Common myeloid progenitor, CD34-positive (primary cell): Measurements from ENCODE around the gene HMX1.

Experiments used
- CTCF ChIA-PET: fragments of 350-600 bp; sonication (Branson Sonifier 250); formaldehyde crosslinking; loops from one replicate; lab custom pipeline; 2021; ENCODE audit warnings: antibody characterized with exemption; lab: Charles Lee
- POLR2A ChIA-PET: fragments of 350-600 bp; sonication (Branson Sonifier 250); formaldehyde crosslinking; loops from one replicate; lab custom pipeline; 2021; ENCODE audit warnings: antibody characterized with exemption; lab: Charles Lee
- DNase-seq, 3 donors: peaks; one replicate each; pipeline versions ENCODE4 v3.0.0 to v3.0.0-alpha.2; 2013
- H3K27ac ChIP-seq, 2 experiments: 1 replicate in 1 of 2; 2 replicates in 1 of 2; pipeline ENCODE4 v1.7.0; 2013; ENCODE audit warnings: inconsistent platforms in 2 of 2, low read length in 2 of 2, mild to moderate bottlenecking in 2 of 2, low read depth in 1 of 2, moderate library complexity in 1 of 2; ENCODE audit not compliant: severe bottlenecking in 2 of 2, insufficient read depth in 1 of 2, poor library complexity in 1 of 2
- H3K27me3 ChIP-seq, 5 experiments: replicated peaks in 2 of 5; 1 replicate in 3 of 5; 2 replicates in 2 of 5; pipeline versions ENCODE4 v1.6.1 to v1.7.0; 2013; ENCODE audit warnings: low read length in 4 of 5, mild to moderate bottlenecking in 2 of 5, moderate library complexity in 2 of 5, inconsistent platforms in 1 of 5; ENCODE audit not compliant: insufficient read depth in 5 of 5, control insufficient read depth in 4 of 5
- H3K36me3 ChIP-seq, 4 experiments: 1 replicate in 2 of 4; 2 replicates in 2 of 4; pipeline versions ENCODE4 v1.6.1 to v1.7.0; 2013; ENCODE audit warnings: low read length in 3 of 4, control low read depth in 1 of 4, mild to moderate bottlenecking in 1 of 4; ENCODE audit not compliant: control insufficient read depth in 4 of 4, insufficient read depth in 4 of 4
- H3K4me1 ChIP-seq, 4 experiments: 1 replicate in 3 of 4; 2 replicates in 1 of 4; pipeline versions ENCODE4 v1.6.1 to v1.7.1; 2013; ENCODE audit warnings: low read length in 3 of 4, mild to moderate bottlenecking in 3 of 4, control low read depth in 1 of 4, inconsistent platforms in 1 of 4, moderate library complexity in 1 of 4; ENCODE audit not compliant: control insufficient read depth in 4 of 4, insufficient read depth in 4 of 4; ENCODE audit errors: control extremely low read depth in 1 of 4
- H3K4me3 ChIP-seq, 7 experiments: 1 replicate in 4 of 7; 2 replicates in 3 of 7; pipeline versions ENCODE4 v1.5.1 to v1.7.0; 2013; ENCODE audit warnings: mild to moderate bottlenecking in 7 of 7, low read length in 6 of 7, moderate library complexity in 6 of 7, inconsistent platforms in 2 of 7, low read depth in 2 of 7, control low read depth in 1 of 7; ENCODE audit not compliant: insufficient read depth in 4 of 7, control insufficient read depth in 1 of 7; ENCODE audit errors: extremely low read depth in 1 of 7
- H3K9me3 ChIP-seq, 5 experiments: 1 replicate in 4 of 5; 2 replicates in 1 of 5; pipeline versions ENCODE4 v1.6.1 to v1.7.1; 2013; ENCODE audit warnings: low read length in 4 of 5, mild to moderate bottlenecking in 2 of 5, inconsistent platforms in 1 of 5, low read depth in 1 of 5, moderate library complexity in 1 of 5; ENCODE audit not compliant: control insufficient read depth in 4 of 5, insufficient read depth in 2 of 5; ENCODE audit errors: control extremely low read depth in 1 of 5
- WGBS: methylation state at CpG from one replicate; pipeline ENCODE4 v1.1.5; 2013; ENCODE audit not compliant: insufficient coverage; 5-methylcytosine and 5-hydroxymethylcytosine counted together

The HMX1 gene

DNA sequence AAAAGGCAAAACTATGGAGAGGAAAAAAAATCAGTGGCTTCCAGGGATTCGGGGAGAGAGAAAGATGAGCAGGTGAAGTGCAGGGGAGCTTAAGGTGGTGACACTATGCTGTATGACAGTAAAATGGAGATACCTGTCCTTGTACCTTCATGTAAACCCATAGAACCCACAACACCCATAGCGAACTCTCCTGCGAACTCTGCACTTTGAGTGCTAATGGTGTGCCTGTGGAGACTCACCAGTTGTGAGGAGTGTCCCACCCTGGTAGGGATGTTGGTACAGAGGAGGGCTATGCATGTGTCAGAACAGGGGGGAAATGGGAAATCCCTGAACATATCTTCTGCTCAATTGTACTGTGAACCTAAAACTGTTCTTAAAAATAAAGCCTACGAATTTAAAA lies 42.8 kb downstream of the HMX1 start:
- ChIA-PET POLR2A (no interaction called here), CTCF (no interaction called here)
- Histone ChIP-seq H3K27me3 (peaks cover 0 to 26% (median 2%) of the 10 kb centered on the region in 5 experiments), H3K4me3 (no peak overlapping the region), H3K4me1 (no peaks in the 10 kb centered on the region), H3K36me3 (no peaks in the 10 kb centered on the region), H3K9me3 (peaks cover 0 to 4% (median 0%) of the 10 kb centered on the region in 5 experiments), H3K27ac (no peak overlapping the region)
- no peak for DNase-seq
- WGBS = 90% methylated on average over 2 of the region's 4 CpGs

DNA sequence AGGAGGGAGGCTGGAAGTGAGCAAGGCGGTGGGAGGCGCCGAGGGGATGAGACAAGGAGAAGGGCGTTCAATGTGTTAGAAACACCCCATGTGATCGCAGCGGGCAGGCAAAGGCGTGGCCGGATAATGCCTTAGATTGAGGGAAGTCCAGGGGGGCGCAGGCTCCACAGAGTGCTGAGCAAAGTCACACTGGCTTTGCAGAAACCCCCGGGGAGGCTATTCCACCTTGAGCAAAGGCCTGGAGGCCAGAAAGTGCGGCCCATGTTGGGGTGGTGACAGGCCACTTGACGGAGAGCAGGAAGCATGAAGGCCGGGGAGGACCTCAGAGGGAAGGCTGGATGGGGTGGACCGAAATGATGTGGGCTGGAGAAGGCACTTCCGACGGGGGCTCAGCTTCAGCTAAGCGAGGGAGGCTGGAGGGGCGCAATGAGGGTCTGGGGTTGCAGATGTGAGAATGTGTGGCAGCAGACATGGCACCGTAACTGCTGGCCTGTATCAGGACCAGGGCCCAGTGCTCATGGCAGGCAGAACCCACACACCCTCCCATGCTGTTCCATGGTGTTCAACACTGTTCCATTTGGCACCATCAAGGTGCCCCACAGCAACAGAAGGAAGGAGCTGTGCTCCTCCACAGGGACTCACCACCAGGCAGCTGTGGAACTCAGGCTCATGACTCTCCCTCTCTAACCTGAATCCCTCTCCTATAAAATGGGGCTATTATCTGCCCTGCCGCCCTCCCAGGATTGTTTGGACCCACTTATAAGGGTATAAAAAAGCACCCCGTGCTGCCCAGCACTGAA lies 50.3 kb downstream of the HMX1 start:
- POLR2A ChIA-PET = no interaction called here

DNA sequence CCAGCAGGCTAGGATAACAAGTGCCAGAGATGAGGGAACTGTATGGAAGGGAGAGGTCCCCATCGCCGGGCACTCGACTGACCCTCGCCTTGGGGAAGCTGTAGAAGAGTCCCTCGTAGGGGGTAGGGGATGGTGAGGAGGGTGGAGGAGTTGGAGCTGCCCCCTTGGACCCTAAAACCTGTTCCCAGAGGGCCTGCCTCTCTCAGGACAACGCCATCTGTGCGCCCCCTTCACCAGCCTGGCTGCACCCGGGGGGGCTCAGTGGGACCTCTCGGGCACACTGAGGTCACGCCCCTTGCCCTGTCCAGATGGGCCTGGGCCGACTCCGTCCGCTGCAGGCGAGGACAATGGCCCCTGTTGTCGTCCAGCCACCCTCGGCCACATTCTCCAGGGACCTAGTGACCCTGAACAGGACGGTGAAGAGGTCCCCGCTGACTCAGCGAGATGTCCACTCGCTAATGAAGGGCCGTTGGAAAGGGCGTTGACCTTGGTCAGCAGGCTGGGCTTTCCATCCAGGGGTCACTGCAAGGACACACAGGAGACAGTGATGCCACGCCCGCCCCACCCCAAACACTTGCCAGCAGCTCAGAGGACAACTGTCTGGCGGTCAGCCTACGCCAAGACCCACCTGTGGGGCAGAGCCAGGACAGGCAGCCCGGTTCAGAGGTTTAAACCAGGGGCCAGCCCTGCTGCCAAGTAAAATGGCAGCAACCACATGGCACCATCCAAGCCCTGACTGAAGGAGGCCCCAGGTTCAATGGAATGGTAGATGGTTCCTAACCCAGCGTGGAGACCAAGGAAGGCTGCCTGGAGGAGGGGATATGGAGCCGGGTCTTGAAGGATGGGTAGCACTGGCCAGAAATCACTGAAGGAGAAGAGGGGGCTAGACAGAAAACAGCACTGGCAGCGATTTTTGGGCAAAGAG lies 51.2 kb downstream of the HMX1 start:
- Histone ChIP-seq H3K9me3 (peaks cover 0 to 2% (median 0%) of the 10 kb centered on the region in 5 experiments), H3K4me1 (no peaks in the 10 kb centered on the region), H3K27me3 (peaks cover 0 to 28% (median 0%) of the 10 kb centered on the region in 5 experiments), H3K36me3 (no peaks in the 10 kb centered on the region), H3K27ac (no peak overlapping the region), H3K4me3 (no peak overlapping the region)
- ChIA-PET POLR2A (no interaction called here), CTCF (no interaction called here)
- 98% methylated on average over 26 of the region's 30 CpGs for WGBS
- DNase-seq = no peak

More for the DNA sequence above, 50.3 kb downstream of the HMX1 start:
- no peak for DNase-seq
- WGBS = 91% methylated on average over 21 of the region's 21 CpGs
- H3K4me3 ChIP-seq = no peak overlapping the region
- peaks cover 0 to 2% (median 0%) of the 10 kb centered on the region in 5 experiments for H3K9me3 ChIP-seq
- H3K36me3 ChIP-seq = no peaks in the 10 kb centered on the region
- no peak overlapping the region for H3K27ac ChIP-seq
- peaks cover 0 to 28% (median 0%) of the 10 kb centered on the region in 5 experiments for H3K27me3 ChIP-seq
- H3K4me1 ChIP-seq = no peaks in the 10 kb centered on the region
- CTCF ChIA-PET = no interaction called here

DNA sequence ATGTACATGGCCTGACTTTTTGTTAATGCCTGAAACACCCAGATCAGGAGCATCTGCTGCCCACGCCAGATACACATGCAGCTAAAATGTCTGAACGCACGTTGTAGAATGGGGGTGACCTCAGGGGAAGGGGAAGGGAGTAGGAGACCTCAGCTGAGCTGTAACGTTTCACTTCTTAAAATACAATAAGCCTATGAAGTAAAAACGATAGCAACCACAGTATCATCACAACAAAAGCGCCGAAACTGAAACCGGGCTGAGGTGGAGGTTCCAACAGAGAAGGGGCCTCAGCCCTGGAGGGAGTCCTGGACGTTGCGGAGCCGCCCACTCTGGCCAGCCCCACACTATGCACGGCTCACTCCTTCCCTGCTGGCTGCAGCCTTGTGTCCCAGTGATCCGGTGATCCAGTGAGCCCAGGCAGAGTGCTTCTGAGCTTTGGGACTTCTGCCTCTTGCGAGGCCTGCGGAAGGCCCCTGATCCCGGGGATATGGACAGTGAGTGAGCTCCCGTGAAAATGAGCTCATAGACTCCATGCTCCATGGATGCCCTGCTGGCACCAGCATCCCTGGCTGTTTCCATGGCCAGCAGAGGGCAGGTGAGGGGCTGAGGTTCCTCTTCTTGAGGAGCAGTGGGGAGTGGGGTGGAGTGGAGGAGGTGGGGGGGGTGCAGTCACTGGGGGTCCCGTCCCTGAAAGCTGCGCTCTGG lies 52.0 kb downstream of the HMX1 start:
- POLR2A ChIA-PET = no interaction called here
- 97% methylated on average over 14 of the region's 19 CpGs for WGBS
- no peak for DNase-seq
- CTCF ChIA-PET = no interaction called here
- peaks cover 0 to 25% (median 0%) of the 10 kb centered on the region in 5 experiments for H3K27me3 ChIP-seq
- no peak overlapping the region for H3K4me3 ChIP-seq
- no peaks in the 10 kb centered on the region for H3K4me1 ChIP-seq
- H3K27ac ChIP-seq = no peak overlapping the region
- H3K9me3 ChIP-seq = peaks cover 0 to 1% (median 0%) of the 10 kb centered on the region in 5 experiments
- no peaks in the 10 kb centered on the region for H3K36me3 ChIP-seq

DNA sequence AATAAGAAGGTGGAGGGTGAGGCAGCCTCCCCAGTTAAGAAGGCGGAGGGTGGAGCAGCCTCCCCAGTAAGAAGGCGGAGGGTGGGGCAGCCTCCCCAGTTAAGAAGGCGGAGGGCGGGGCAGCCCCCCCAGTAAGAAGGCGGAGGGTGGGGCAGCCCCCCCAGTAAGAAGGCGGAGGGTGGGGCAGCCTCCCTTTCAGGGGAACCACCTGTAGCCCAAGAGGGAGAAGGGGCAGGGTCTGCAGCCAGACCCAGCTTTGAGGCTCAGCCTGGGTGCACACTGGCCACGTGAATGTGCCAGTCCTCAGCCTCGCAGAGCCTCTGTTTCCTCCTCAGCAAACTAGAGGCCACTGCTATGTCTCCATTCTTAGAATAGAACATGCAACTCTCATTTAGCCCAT lies 52.6 kb downstream of the HMX1 start:
- Histone ChIP-seq H3K27me3 (peaks cover 0 to 23% (median 0%) of the 10 kb centered on the region in 5 experiments), H3K9me3 (no peaks in the 10 kb centered on the region), H3K27ac (no peak overlapping the region), H3K4me3 (no peak overlapping the region), H3K4me1 (no peaks in the 10 kb centered on the region), H3K36me3 (no peaks in the 10 kb centered on the region)
- ChIA-PET POLR2A (no interaction called here), CTCF (no interaction called here)
- 91% methylated on average over 6 of the region's 8 CpGs for WGBS
- no peak for DNase-seq

DNA sequence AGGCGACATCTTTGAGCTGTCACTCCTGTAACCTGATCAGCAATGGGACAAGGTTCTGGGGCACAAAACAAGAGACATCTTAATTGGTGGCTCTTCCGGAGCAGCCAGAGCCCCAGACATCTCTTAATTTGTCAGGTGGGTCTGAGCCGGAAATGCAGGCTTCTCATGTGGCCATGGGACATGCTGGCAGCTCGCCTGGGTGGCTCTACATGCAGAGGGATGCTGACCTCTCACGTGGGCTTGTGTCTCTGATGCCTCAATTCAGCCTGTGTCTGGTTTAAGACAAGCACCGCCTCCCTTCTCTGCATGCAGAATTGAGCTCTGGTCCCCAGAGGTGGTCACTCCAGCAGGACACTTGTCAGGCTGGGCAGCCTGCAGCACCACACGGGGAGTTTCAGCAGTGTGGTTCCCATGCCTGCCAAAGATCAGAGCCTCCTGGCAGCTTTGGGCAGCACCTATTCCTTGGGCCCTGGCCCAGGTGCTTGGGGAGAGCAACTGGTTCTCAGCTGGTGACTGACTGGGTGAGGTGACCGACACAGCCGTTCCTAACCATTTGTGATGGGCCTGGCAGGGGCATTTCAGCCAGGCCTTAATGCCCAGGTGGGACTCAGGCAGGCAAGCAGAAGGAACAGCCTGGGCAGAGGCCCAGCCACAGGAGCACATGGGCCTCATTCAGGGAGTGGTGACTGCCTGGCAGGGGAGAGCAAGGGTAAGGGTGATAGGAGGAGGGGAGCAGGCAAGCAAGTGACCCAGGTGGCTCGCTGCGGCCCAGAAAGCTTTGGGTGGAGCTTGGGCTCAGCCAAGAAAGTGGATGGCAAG lies 53.4 kb downstream of the HMX1 start:
- 91% methylated on average over 11 of the region's 11 CpGs for WGBS
- peaks cover 0 to 21% (median 0%) of the 10 kb centered on the region in 5 experiments for H3K27me3 ChIP-seq
- POLR2A ChIA-PET = no interaction called here
- CTCF ChIA-PET = no interaction called here
- DNase-seq = no peak
- no peaks in the 10 kb centered on the region for H3K9me3 ChIP-seq
- no peaks in the 10 kb centered on the region for H3K36me3 ChIP-seq
- no peak overlapping the region for H3K27ac ChIP-seq
- H3K4me1 ChIP-seq = no peaks in the 10 kb centered on the region
- H3K4me3 ChIP-seq = no peak overlapping the region
